Endothelial cell of umbilical vein (primary cell): ENCODE measurements around the gene TMC3.

ENCODE experiments used
- EZH2 ChIP-seq: IDR thresholded peaks from 2 replicates; pipeline ENCODE4 v1.6.1; 2012; ENCODE audit warnings: borderline replicate concordance, low read depth, mild to moderate bottlenecking, moderate library complexity, low read length, inconsistent platforms; ENCODE audit not compliant: severe bottlenecking
- FOS ChIP-seq: IDR thresholded peaks from 2 replicates; pipeline ENCODE4 v1.6.1; 2011; ENCODE audit warnings: mild to moderate bottlenecking, low read length, moderate library complexity, borderline replicate concordance; ENCODE audit not compliant: insufficient read depth
- JUN ChIP-seq: IDR thresholded peaks from 2 replicates; pipeline ENCODE4 v1.6.1; 2011; ENCODE audit warnings: borderline replicate concordance, low read depth; ENCODE audit not compliant: insufficient read length, insufficient read depth
- MYC ChIP-seq: IDR thresholded peaks from one replicate; pipeline ENCODE4 v1.6.1; 2011; ENCODE audit warnings: mild to moderate bottlenecking, low read depth, low read length
- POLR2A ChIP-seq: IDR thresholded peaks from 2 replicates; pipeline ENCODE4 v1.6.1; 2012; ENCODE audit warnings: low read depth, mild to moderate bottlenecking, control low read depth, low read length
- POLR2AphosphoS5 ChIP-seq: IDR thresholded peaks from 2 replicates; pipeline ENCODE4 v1.6.1; 2012; ENCODE audit warnings: low read depth, mild to moderate bottlenecking, control low read depth, low read length, moderate library complexity; ENCODE audit not compliant: insufficient read depth
- TF ChIP-seq, protein P1 (sequence below), 2 donors: IDR thresholded peaks; 1 replicate in 1 of 2; 2 replicates in 1 of 2; pipeline ENCODE4 v1.5.1; 2011; ENCODE audit warnings: low read length in 2 of 2, mild to moderate bottlenecking in 2 of 2, moderate library complexity in 2 of 2, control low read depth in 1 of 2, inconsistent platforms in 1 of 2, low read depth in 1 of 2; ENCODE audit not compliant: insufficient read depth in 1 of 2; ENCODE audit errors: extremely low read depth in 1 of 2
- TF ChIP-seq, protein P2 (sequence below): IDR thresholded peaks from 2 replicates; pipeline ENCODE4 v1.6.1; 2011; ENCODE audit not compliant: insufficient read depth, insufficient read length

DNA sequence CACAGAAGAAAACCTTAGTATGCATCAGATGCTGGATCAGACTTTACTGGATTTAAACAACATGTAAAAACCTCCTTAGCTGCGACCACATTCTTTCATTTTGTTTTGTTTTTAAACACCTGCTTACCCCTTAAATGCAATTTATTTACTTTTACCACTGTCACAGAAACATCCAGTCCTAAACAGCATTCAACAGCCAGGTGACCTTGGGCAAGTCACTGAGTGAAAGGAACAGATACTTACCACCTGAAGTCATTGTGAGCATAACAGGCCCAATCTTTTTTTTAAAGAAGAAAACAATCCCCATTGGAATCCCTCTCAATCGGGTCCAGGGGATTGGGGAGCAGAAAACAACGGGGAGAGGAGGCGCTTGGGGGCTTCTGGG lies 50.5 kb downstream of the TMC3 start:
- TF ChIP-seq POLR2A (no peak), POLR2AphosphoS5 (no peak), JUN (no peak), FOS (no peak), EZH2 (no peak), MYC (no peak)
- TF ChIP-seq, protein P1, sequence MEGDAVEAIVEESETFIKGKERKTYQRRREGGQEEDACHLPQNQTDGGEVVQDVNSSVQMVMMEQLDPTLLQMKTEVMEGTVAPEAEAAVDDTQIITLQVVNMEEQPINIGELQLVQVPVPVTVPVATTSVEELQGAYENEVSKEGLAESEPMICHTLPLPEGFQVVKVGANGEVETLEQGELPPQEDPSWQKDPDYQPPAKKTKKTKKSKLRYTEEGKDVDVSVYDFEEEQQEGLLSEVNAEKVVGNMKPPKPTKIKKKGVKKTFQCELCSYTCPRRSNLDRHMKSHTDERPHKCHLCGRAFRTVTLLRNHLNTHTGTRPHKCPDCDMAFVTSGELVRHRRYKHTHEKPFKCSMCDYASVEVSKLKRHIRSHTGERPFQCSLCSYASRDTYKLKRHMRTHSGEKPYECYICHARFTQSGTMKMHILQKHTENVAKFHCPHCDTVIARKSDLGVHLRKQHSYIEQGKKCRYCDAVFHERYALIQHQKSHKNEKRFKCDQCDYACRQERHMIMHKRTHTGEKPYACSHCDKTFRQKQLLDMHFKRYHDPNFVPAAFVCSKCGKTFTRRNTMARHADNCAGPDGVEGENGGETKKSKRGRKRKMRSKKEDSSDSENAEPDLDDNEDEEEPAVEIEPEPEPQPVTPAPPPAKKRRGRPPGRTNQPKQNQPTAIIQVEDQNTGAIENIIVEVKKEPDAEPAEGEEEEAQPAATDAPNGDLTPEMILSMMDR (IDR thresholded peaks at IDR 0.05; ENCODE audit: extremely low read depth in 1 of 2, insufficient read depth in 1 of 2, low read depth in 1 of 2, low read length in 2 of 2): no peak
- TF ChIP-seq, protein P2, sequence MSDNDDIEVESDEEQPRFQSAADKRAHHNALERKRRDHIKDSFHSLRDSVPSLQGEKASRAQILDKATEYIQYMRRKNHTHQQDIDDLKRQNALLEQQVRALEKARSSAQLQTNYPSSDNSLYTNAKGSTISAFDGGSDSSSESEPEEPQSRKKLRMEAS: no peak
